ENCODE data around the gene MTIF3.

DNA sequence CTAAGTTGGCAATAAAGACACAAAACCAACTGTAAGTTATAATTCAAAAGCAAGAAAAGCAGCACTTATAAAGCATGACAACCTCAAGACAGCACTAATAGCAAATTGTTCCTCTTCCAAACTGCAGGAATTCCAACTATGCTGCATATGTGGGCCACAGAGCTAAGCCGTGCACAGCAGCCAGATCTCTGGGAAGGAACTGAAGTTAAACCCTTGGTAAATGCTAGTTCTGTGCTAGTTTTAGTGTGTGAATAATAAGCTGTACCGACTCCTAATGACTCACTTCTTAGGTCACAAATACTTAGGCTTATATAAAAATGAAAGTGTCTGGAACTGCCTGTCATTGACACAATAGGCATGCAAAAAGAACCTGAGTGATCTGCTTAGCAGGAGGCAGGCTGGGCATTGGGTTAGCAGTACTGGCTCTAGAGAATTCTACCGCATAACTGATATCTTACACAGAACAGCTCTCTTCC lies 47.1 kb downstream of the MTIF3 start:
- TF ChIP-seq, protein P1, sequence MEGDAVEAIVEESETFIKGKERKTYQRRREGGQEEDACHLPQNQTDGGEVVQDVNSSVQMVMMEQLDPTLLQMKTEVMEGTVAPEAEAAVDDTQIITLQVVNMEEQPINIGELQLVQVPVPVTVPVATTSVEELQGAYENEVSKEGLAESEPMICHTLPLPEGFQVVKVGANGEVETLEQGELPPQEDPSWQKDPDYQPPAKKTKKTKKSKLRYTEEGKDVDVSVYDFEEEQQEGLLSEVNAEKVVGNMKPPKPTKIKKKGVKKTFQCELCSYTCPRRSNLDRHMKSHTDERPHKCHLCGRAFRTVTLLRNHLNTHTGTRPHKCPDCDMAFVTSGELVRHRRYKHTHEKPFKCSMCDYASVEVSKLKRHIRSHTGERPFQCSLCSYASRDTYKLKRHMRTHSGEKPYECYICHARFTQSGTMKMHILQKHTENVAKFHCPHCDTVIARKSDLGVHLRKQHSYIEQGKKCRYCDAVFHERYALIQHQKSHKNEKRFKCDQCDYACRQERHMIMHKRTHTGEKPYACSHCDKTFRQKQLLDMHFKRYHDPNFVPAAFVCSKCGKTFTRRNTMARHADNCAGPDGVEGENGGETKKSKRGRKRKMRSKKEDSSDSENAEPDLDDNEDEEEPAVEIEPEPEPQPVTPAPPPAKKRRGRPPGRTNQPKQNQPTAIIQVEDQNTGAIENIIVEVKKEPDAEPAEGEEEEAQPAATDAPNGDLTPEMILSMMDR (conservative IDR thresholded peaks at IDR 0.05 in 1 of 2, IDR thresholded peaks at IDR 0.05 in 1 of 2; ENCODE audit: extremely low read depth in 1 of 2, insufficient read depth in 1 of 2, low read depth in 1 of 2, low read length in 2 of 2) = no peak
- no peak for TF ChIP-seq EZH2 (IDR thresholded peaks at IDR 0.05; ENCODE audit: borderline replicate concordance, low read length)
